Activated naive CD8-positive, alpha-beta T cell treated with anti-CD3 and anti-CD28 coated beads for 36 hours (primary cell): Measurements from ENCODE around the gene GABRE. TPM values are rescaled to one million over a fixed set of nuclear protein-coding genes. Genes with fewer than 3 reads are reported as not detected.
"Not testable (repeated sequence)": the region's sequence is repeated elsewhere in the genome, so short reads cannot be mapped to it uniquely, and the experiment has no call there.

ENCODE experiments used
- DNase-seq: peaks from one replicate; pipeline ENCODE4 v3.0.0; 2021
- H3K27ac Mint-ChIP-seq: one replicate; pipeline ENCODE4 v1.8.0; 2022; ENCODE audit warnings: mild to moderate bottlenecking, moderate library complexity, mixed read lengths
- H3K27me3 Mint-ChIP-seq: one replicate; pipeline ENCODE4 v1.8.0; 2022; ENCODE audit warnings: mild to moderate bottlenecking, mixed read lengths
- H3K36me3 Mint-ChIP-seq: one replicate; pipeline ENCODE4 v1.8.0; 2021; ENCODE audit warnings: mild to moderate bottlenecking, mixed read lengths
- H3K4me1 Mint-ChIP-seq: one replicate; pipeline ENCODE4 v1.8.0; 2021; ENCODE audit warnings: mixed read lengths
- H3K4me3 Mint-ChIP-seq: one replicate; pipeline ENCODE4 v1.8.0; 2022; ENCODE audit warnings: mild to moderate bottlenecking, moderate library complexity, mixed read lengths
- H3K9me3 Mint-ChIP-seq: one replicate; pipeline ENCODE4 v1.8.0; 2022; ENCODE audit warnings: mixed read lengths
- total RNA-seq, 2 experiments: library from RNA; stranded (reverse); gene quantifications; one replicate each; pipeline ENCODE4 v1.2.3, GENCODE V29; 2021

The GABRE gene
- total RNA-seq, 2 experiments from 2014 or later: not detected

- DNase-seq: no peak
- H3K27me3 Mint-ChIP-seq: no peaks in the 10 kb centered on the region
- H3K36me3 Mint-ChIP-seq: no peaks in the 10 kb centered on the region
- no peaks in the 10 kb centered on the region for H3K9me3 Mint-ChIP-seq
- H3K27ac Mint-ChIP-seq: no peak overlapping the region
- H3K4me3 Mint-ChIP-seq: no peak overlapping the region
- H3K4me1 Mint-ChIP-seq: no peaks in the 10 kb centered on the region
These were observed 52.6 kb downstream of the GABRE start for GRCh38 chrX:151921866-151922265.

- no peak for DNase-seq
- no peak overlapping the region for H3K4me3 Mint-ChIP-seq
- H3K4me1 Mint-ChIP-seq: no peaks in the 10 kb centered on the region
- no peaks in the 10 kb centered on the region for H3K9me3 Mint-ChIP-seq
- H3K27ac Mint-ChIP-seq: no peak overlapping the region
- H3K36me3 Mint-ChIP-seq: no peaks in the 10 kb centered on the region
- no peaks in the 10 kb centered on the region for H3K27me3 Mint-ChIP-seq
These were observed 53.2 kb downstream of the GABRE start for GRCh38 chrX:151921292-151921691.

GRCh38 chrX:151920530-151920929, 53.9 kb downstream of the GABRE start:
- Mint-ChIP-seq H3K4me3 (no peak overlapping the region), H3K36me3 (no peaks in the 10 kb centered on the region), H3K27ac (no peak overlapping the region), H3K4me1 (no peaks in the 10 kb centered on the region), H3K9me3 (no peaks in the 10 kb centered on the region), H3K27me3 (no peaks in the 10 kb centered on the region)
- no peak for DNase-seq

- Mint-ChIP-seq H3K9me3 (no peaks in the 10 kb centered on the region), H3K4me1 (no peaks in the 10 kb centered on the region), H3K27ac (no peak overlapping the region), H3K27me3 (no peaks in the 10 kb centered on the region), H3K4me3 (no peak overlapping the region), H3K36me3 (no peaks in the 10 kb centered on the region)
- no peak for DNase-seq
These were observed 54.4 kb downstream of the GABRE start for GRCh38 chrX:151920101-151920500.

GRCh38 chrX:151919610-151920009, 54.9 kb downstream of the GABRE start:
- Mint-ChIP-seq H3K27me3 (no peaks in the 10 kb centered on the region), H3K36me3 (no peaks in the 10 kb centered on the region), H3K4me1 (no peaks in the 10 kb centered on the region), H3K4me3 (no peak overlapping the region), H3K27ac (no peak overlapping the region), H3K9me3 (no peaks in the 10 kb centered on the region)
- no peak for DNase-seq

GRCh38 chrX:151918736-151919135, 55.7 kb downstream of the GABRE start:
- not testable (repeated sequence) for DNase-seq, H3K4me3 Mint-ChIP-seq, H3K27ac Mint-ChIP-seq, H3K4me1 Mint-ChIP-seq, H3K9me3 Mint-ChIP-seq, H3K27me3 Mint-ChIP-seq, H3K36me3 Mint-ChIP-seq

- H3K27ac Mint-ChIP-seq: no peak within 1 kb of the TSS
- H3K9me3 Mint-ChIP-seq: no peaks in the 10 kb centered on the region
- no peak for DNase-seq
- H3K27me3 Mint-ChIP-seq: no peaks in the 10 kb centered on the region
- H3K36me3 Mint-ChIP-seq: no peaks in the 10 kb centered on the region
- H3K4me1 Mint-ChIP-seq: no peaks in the 10 kb centered on the region
- H3K4me3 Mint-ChIP-seq: no peak within 1 kb of the TSS
These were observed 61.7 kb downstream of the GABRE start, which contains the start of gene MAGEA4 for GRCh38 chrX:151912780-151913179. TSS of gene MAGEA4 (plus strand) at chrX:151912889. CDS start at chrX:151923665, 10,776 bp downstream.

- Mint-ChIP-seq H3K36me3 (no peaks in the 10 kb centered on the region), H3K27ac (no peak overlapping the region), H3K9me3 (no peaks in the 10 kb centered on the region), H3K4me1 (no peaks in the 10 kb centered on the region), H3K4me3 (no peak overlapping the region), H3K27me3 (no peaks in the 10 kb centered on the region)
- no peak for DNase-seq
These were observed 62.3 kb downstream of the GABRE start for GRCh38 chrX:151912221-151912620.

GRCh38 chrX:151904989-151905388, 69.5 kb downstream of the GABRE start:
- Mint-ChIP-seq H3K36me3 (no peaks in the 10 kb centered on the region), H3K4me1 (no peaks in the 10 kb centered on the region), H3K9me3 (no peaks in the 10 kb centered on the region), H3K27me3 (peaks cover 3% of the 10 kb centered on the region), H3K27ac (no peak overlapping the region), H3K4me3 (no peak overlapping the region)
- no peak for DNase-seq

Other genes starting within 250 kb of the GABRE start
- gene CNGA2, start 239.9 kb downstream of the GABRE start, total RNA-seq: not detected
- gene MAGEA4, start 61.8 kb downstream of the GABRE start, total RNA-seq: not detected
- not detected for gene MAGEA10, start 163.9 kb upstream of the GABRE start, total RNA-seq